HL-60/S4 treated with phorbol 12-myristate 13-acetate at 8.2 ng/mL for 4 days and 3 days (cell line): ENCODE results near the gene DUSP11.
"Not testable (repeated sequence)": the region's sequence is repeated elsewhere in the genome, so short reads cannot be mapped to it uniquely, and the experiment has no call there.

Experiments
- in situ Hi-C: fragments of 300-500 bp; cut with MboI; formaldehyde crosslinking; loops from 2 replicates; pipeline ENCODE4 v1.15.0; 2022; ENCODE audit warnings: low sequenced_read_pairs

Gene DUSP11

GRCh38 chr2:73776381-73776780, 3.5 kb downstream of the DUSP11 start:
- in situ Hi-C loops, result no loop called here

- in situ Hi-C loops, result no loop called here
Measured at GRCh38 chr2:73772819-73773218, 7.1 kb downstream of the DUSP11 start.

GRCh38 chr2:73770725-73771124, 9.2 kb downstream of the DUSP11 start:
- in situ Hi-C loops, result no loop called here

DNA sequence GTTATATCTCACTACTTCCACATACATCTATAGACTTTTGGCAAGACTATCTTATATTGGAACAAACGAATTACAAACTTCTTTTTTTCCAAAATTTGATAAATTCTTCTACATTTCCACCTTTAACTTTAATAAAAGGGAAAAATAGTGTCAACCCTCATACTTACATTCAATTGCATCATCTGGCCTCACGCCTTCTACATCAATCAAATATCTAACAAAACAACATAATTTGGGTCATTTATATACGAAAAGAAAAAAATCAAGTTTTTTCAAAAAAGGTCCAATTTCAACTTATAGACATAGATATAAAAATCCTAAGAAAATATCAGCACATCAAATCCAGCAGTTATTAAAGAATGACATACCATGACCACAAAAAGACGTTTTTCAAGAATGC, 12.9 kb downstream of the DUSP11 start:
- in situ Hi-C loops, result no loop called here

DNA sequence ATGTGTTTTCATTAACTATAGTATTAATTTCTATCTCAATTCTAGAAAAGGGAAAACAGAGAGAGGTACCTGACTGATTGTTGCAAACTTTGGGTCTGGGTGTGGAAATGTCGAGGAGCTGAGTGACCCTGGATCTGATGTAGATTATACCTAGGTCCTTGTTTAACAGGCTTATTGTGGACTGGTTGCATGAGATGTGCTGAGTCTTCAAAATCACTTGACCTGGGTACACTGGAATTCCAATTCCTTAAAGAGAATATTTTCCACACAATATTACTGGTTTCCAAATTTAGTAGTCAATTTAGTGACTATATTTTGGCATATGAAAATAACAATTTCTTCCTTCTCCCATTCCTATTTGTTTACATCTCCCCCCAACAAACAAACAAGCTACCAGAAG, 13.6 kb downstream of the DUSP11 start:
- in situ Hi-C loops, result no loop called here

GRCh38 chr2:73764945-73765344, 15.0 kb downstream of the DUSP11 start:
- in situ Hi-C loops, result no loop called here

DNA sequence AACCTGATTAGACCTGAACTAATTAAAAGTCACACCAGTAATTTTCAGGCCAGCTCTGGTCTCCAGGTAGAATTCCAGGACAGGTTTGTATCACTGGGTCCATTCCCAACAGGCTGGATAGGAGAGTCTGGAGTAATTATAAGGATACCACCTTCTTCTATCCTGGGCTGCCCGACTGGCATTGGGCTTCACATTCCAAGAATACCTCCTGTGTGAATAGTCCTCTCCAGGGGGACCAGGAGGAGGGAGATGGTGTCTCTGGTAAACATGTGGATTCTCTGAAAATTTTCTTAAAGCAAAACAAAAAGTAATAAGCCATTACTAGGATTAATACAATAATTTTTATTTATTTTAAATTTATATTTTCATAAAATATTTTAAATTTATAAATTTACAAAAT, 17.3 kb downstream of the DUSP11 start:
- in situ Hi-C loops, result no loop called here

- in situ Hi-C loops, result no loop called here
Measured at GRCh38 chr2:73759904-73760303, 20.0 kb downstream of the DUSP11 start.

DNA sequence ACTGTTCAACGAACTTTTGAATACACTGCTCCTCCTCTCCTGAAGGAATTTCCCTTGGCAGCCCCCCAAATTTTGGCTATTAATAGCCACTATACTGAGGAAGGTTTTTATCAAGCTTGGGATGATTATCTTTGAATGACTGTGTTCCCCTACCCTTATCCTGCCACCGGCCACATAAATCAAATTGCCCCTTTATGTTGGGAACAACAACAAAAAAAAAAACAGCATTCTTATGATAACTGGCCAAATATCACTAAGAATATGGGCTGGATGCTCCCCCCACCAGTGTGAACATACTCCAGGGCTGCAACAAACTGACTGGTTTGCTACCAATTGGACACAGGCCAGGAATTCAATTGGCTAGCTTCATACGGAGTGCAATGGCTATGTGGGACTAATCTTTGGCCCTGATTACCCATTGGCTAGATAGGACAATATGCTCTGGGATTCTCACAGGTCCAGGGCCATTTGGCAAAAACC, 20.6 kb downstream of the DUSP11 start:
- in situ Hi-C loops, result no loop called here

- in situ Hi-C loops, result not testable (repeated sequence)
Measured at GRCh38 chr2:73754332-73754731, 25.6 kb downstream of the DUSP11 start.

DNA sequence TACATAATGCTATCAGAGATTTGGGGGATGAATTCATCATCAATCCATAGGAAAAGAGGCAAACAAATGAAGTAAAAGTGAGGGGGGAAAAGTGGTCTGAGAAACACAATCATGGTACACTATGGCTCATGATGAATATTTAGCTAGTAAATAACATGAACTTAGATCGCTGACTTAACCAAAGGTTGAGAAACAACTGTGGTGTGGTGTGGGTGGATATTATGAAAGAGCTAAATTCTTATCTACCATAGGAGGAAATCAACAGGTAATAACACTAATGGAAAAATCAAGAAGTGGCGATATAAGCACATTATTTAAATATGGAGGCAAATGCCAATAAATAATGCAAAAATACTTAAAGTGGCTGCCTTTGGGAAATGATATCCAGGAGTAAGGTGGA, 30.6 kb downstream of the DUSP11 start:
- in situ Hi-C loops, result no loop called here

DNA sequence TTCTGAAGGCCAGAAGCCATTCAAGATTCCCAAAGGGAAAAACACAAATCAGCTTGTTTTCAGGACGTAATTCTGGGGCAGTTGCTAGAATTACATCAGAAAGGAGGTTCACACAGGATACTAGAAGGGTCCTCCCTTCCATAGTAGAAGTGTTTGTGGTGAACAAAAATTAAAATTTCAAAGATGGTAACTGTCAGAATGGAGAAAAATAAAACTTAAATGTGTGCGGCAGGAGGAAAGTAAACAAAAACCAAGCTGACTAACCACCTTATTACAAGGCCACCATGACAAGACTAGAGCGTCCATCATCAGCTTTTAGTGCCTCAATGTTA, 33.1 kb downstream of the DUSP11 start:
- in situ Hi-C loops, result no loop called here

DNA sequence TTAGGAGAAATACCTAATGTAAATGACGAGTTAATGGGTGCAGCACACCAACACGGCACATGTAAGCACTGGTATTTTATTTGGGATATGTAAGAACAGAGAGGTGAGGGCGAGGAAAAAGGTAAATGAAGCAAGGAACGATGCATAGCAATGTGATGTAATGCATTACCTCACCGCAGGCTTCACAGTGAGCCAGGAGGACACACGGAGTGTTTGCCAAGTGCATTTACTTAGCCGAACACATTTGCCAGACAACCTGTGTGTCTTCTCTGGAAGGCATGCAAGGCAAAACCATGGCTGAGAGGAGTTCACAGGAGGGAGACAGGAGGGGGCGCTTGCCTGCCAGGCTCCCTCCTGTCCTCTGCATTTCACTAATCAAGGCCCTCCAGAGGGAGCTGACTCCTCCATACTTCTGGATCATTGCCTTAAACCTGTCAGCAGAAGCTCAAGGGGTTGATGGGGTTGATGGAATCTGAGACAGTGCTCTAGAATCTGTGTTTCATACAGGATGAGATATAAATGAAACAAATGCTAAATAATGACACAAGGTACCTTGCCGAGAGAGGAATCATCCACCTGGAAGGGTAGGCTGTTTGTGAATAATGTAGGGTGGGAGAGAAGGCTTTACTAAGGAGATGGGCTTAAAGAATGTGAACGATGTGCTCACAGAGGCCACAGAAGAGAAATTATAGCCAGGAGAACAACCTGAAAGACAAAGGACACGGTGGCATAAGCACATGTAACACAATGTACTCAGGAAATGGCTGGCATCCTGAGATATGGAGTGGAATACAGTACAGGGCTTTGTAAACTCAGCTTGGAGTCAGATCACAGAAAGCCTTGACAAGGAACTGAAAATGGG, 33.7 kb downstream of the DUSP11 start:
- in situ Hi-C loops, result no loop called here

DNA sequence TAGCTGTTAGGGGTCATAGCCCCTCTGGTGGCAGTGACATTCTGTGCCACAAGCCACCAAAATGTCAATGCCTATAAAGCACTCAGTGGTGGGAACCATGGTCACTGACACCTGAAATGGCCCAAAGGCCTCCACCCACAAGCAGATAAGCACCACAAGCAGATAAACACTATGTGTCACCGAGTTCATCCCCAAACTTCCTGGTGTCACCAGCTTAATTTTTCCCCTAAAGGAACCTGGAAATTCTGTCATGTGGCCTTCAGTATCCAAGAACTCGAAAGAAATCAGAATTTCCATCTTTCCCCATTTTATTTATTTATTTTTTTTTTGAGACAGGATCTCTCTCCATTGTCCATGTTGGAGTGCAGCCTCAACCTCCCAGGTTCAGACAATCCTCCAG, 39.1 kb downstream of the DUSP11 start:
- in situ Hi-C loops, result no loop called here

- in situ Hi-C loops, result no loop called here
Measured at GRCh38 chr2:73739101-73739500, 40.8 kb downstream of the DUSP11 start.

GRCh38 chr2:73736855-73737779, 42.8 kb downstream of the DUSP11 start, which contains the start of gene TPRKB:
Gene TPRKB, minus strand, starts transcription at chr2:73737345. Its CDS starts 2,776 bp downstream, at chr2:73734569.
- in situ Hi-C loops, result no loop called here

GRCh38 chr2:73736378-73736777, 43.5 kb downstream of the DUSP11 start:
- in situ Hi-C loops, result no loop called here

DNA sequence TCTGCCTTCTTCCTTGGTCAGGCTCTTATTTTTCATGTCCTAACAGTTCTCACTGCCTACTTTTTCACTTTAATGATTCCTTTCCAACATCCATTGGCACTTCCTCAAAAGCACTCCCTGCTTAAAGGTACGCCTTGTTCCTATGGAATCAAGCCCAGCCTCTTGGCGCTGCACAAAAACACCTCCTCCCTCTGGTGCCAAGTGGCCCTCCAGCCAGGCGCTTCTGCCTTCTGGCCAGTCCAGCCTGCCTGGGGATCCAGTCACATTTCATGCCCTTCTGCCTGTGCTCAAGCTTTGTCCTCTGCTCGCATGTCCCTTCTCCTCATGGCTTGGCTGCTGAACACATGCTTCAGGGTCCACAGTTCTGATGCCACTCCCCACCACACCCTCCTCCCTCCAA, 49.1 kb downstream of the DUSP11 start:
- in situ Hi-C loops, result no loop called here

DNA sequence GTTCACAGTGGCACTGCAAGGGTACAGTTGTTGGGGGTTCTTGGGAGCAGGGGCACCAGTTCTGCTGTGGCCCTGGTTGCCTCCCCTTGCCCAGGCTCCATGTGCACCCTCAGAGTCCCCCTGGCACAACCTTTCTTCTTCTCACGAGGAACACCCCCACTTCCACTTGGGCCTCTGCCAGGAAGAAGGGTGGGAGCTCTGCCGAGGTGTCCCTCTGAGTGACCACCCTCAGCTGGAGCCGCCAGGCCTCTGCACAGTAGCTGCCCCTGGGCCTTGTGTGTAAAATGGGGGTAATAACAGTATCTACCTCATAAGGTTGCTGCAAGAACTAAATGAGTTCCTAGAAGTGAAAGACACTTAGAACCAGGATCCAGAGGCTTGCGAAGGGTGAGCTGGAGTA, 51.2 kb downstream of the DUSP11 start:
- in situ Hi-C loops, result no loop called here

DNA sequence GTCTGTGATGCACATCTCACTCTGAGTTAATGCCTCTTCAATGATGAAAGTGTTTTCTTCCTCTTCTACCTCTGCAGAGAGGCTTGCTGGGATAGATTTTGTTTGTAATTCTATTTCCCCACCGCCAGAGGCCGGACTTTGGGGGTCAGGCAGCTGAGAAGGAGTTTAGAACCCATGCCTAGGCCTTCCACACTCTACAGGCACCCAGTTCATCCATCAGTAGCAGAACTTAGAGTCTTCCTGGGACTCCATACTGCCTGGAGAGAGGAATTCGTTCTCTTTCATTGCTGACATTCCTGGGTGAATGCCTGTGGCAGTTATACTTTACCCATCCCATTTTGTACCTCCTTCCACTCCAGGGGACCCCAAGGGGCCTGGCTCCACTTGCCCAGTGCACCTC, 51.9 kb downstream of the DUSP11 start:
- in situ Hi-C loops, result no loop called here

- in situ Hi-C loops, result not testable (repeated sequence)
Measured at GRCh38 chr2:73726657-73727056, 53.2 kb downstream of the DUSP11 start.
